Endometrial microvascular endothelial cells (primary cell): ENCODE data around the gene PEF1. TPM values are rescaled to one million over a fixed set of nuclear protein-coding genes. Genes with fewer than 3 reads are reported as not detected.

Experiments
- total RNA-seq: library from RNA; depleted of rRNA; stranded (reverse); fragments of >200 nt; gene quantifications from one replicate; pipeline ENCODE4 v1.2.3, GENCODE V29; 2015; ENCODE audit errors: inconsistent ontology term

Gene PEF1
- total RNA-seq, 1 donor from 2014 or later = 126 TPM

Other genes with a start within 250 kb of the PEF1 start
- 10.0 TPM for gene SERINC2, start 231.7 kb downstream of the PEF1 start, total RNA-seq
- gene TINAGL1, start 68.4 kb downstream of the PEF1 start, total RNA-seq = 986 TPM
- gene HCRTR1, start 27.2 kb downstream of the PEF1 start, total RNA-seq = not detected
- gene COL16A1, start 59.1 kb upstream of the PEF1 start, total RNA-seq = 0.28 TPM
- 0.19 TPM for gene ADGRB2, start 119.5 kb upstream of the PEF1 start, total RNA-seq
- gene SPOCD1, start 171.1 kb upstream of the PEF1 start, total RNA-seq = 74.4 TPM